HK-2 (cell line): ENCODE measurements around the gene SEMA5A.
"Not testable (repeated sequence)": the region's sequence is repeated elsewhere in the genome, so short reads cannot be mapped to it uniquely, and the experiment has no call there.

Experiments
- DNase-seq: peaks from one replicate; pipeline ENCODE4 v3.0.0-alpha.2; 2018; ENCODE audit not compliant: unreplicated experiment

Gene SEMA5A

GRCh38 chr5:9440517-9440916, 105.4 kb downstream of the SEMA5A start:
- DNase-seq = no peak

DNA sequence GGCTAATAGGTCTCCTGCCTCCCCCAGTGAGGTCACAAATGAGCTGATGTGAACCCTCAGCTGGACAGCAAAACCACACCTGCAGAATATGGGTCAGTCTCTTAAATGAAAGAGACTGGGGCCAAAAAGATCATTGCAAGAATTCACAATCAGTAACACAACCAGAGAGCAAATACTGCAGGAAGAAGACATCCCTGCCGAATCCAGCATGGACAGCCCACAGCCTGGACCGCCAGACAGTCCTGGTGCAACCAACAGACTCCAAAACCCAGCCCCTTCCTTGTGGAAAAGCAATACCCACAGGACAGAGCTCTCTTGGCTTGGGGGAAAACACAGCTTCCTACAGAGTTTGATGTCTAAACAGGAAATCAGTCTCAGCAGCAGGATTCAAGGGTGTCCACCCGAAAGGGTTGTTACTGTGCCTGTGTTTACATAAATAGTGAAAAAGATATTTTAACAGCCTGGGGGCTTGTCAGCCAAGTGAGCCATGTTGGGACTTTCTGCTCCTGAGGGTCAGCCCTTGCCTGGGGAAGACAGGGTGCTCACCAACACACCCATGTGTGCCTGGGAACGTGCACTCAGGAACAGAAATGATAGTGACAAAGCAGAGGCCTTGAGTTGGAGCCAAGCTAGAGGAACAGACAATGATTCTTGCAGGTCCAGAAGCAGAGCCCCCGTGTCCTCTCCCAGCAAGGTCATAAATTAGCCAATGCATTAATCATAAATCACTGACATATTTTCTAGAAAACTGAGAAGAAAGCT, 106.2 kb downstream of the SEMA5A start:
- no peak for DNase-seq

GRCh38 chr5:9438596-9439354, 107.1 kb downstream of the SEMA5A start:
- DNase-seq = no peak

DNA sequence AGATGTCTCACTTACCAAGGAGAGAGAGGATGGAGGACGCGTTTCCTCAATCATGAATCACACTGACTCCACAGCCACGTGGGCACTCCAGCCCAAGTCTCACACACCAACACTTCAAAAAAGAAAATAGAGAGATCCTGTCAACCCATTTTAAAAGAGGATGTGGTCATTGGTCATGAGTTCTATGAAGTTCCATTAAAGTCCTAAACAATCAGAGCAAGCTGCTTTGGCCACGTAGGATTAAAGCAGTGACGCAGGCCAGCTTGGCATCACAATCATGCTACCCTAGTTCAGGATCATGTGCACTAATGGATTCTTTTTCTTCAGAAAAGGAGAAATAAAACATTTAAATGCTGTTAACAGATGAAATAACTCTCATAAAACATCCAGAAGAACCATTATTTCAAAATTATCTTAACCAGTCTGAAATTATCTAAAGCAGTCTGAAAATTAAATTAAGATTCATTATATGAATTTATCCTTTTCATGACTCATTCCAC, 108.1 kb downstream of the SEMA5A start:
- peak; percentile 30 for DNase-seq

- DNase-seq = no peak
Observed at GRCh38 chr5:9431496-9432258, 114.2 kb downstream of the SEMA5A start.

GRCh38 chr5:9431151-9431495, 114.8 kb downstream of the SEMA5A start:
- DNase-seq = no peak

DNA sequence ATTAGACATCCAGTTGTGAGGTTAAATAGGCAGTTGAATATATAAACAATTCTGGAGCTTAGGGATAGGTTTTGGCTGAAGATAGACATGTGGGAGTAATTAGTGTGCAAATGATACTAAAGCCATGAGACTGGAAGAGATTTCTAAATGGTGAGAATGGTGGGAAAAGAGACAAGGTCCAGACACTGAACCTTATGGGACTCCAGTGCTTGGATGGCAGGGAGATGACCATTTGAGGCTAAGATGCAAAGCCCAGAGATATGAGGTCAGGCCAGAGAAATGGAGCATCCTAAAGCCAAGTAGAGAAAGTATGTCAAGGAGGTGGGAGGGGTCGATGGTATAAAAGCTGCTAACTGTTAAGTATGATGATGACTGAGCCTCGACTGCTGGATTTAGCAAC, 115.6 kb downstream of the SEMA5A start:
- DNase-seq = no peak

- no peak for DNase-seq
Observed at GRCh38 chr5:9429691-9430215, 116.1 kb downstream of the SEMA5A start.

DNA sequence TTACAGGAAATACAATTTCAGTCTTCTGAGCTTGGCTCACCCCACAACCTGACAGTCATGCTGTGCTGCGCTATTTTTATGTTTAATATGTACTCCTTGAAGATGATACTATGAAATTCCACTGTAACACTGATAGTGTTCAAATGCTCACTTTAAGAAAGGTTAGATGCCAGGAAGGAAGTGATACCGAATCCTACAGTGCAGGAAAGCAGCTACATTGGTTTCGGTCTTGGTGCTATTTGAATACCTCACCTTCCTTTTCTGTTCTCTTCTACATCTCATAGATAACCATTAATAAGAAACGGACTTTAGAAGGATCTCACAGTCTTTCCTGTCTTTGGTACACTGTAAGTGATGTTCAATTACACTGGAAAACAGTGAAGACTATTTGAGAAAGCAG, 117.6 kb downstream of the SEMA5A start:
- no peak for DNase-seq

DNA sequence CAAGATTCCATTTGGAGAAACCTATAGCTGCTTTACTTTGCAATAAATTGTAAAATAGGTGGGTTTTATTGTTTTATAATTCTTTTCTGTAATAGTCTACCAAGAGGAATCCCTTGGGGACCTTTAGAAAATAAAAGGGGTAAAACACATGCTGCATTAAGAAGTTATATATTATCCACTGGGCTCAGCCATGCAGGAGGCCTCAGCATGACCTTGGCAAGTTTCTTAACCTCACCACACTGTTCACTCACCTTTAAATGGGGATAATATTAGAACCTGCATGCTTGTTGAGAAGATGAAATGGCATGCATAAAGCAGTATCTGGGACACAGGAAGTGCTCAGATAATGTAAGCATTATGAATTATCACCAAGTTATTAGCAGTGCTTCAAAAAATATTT, 120.2 kb downstream of the SEMA5A start:
- no peak for DNase-seq

DNA sequence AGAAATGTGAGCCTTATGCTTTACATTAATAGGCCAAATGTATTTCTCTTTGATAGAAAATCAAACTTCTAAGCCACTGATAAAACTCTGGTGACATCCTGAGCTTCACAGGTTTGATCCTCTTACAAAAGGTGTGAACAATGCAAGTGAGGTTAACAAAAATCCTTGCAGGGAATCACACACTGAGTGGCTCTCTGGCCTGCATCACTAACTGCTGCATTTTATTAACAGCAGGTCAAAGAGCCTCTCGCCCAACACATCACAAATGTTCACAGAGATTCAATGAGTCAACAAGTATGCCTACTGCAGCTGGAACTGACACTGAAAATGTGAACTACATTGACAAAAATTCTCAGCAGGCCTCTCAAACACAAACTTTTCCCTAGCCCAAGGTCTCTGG, 122.3 kb downstream of the SEMA5A start:
- no peak for DNase-seq

- DNase-seq = no peak
Observed at GRCh38 chr5:9421884-9422283, 124.0 kb downstream of the SEMA5A start.

DNA sequence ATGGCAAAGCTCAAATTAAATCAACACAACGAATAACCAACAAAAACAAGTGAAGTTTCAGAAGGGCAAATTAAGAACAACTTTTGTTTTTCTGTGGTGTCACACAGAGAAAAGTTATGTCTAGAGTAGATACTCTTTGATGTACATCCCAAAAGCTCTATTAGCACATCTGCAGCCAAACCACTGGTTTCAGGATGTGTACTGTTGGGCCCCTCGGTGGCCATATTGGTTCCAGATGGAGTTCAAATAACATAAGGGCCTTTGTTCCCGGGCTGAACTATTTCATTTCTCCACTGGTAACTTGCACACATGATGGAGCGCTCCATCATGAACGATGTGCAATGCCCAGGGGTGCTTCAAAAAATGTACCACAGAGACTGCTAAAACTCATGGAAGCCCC, 126.1 kb downstream of the SEMA5A start:
- DNase-seq = no peak

- DNase-seq = no peak
Observed at GRCh38 chr5:9415566-9415965, 130.3 kb downstream of the SEMA5A start.

GRCh38 chr5:9415091-9415490, 130.8 kb downstream of the SEMA5A start:
- no peak for DNase-seq

DNA sequence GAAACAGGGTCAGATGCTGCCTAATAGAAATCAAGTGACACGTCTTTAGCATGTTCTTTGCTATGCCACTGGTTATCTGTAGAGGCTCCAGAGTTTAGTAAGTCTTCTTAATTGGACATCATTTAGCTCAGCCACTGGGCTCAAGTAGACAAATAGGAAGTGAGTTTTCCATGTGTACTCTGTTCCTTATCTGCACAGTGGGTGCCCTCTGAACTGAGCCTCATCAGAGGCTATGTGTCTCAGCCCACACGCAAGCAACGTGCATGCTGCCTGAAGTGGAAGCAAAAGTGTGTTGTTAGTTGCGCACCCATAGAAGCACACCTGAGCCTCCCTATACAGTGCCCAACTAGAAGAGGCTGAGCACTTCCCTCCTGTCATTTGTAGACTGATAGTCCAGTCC, 134.7 kb downstream of the SEMA5A start:
- no peak for DNase-seq

DNA sequence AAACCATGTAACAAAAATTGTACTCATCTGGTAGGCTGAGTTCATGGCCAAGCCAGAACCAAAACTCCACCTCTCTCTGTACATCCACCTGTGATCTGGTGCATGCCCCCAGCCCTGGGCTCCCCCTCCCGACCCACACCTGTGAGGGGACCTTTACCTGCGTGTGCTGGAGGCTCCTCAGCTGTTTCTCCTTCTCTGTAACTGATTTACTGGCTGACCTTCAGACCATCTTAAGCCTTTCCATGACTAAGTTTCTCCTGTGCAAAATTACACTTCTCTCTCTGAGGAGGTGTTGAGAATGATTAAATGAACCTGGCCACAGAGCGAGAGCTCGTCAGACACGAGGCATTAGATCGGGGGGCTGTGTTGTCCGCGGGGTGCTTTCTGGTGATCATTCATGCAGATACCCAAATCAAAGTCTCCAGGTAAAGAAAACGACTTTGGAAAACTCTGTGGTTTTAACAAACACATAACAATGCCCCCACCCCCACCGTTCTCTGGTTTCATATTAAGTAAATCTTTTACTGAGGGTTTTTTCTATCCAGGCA, 136.4 kb downstream of the SEMA5A start:
- DNase-seq = peak; percentile 68

DNA sequence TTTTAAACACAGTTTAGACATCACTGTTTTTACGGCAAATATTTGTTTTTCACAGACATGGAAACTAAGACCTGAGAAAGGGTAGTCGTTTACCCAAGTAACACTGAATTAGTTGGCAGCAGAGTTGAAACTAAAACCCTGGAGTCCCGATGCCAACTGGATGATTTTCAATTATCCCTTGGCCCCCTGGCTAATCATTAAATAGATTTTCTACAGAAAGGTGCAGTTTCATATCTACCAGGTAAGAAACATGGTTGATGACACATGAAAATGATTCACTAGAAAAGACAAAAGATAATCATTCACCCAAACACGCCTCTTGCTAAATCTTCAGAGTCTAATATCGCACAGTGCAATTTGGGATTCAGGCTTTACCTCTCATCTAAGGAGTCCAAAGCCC, 136.9 kb downstream of the SEMA5A start:
- DNase-seq = no peak

DNA sequence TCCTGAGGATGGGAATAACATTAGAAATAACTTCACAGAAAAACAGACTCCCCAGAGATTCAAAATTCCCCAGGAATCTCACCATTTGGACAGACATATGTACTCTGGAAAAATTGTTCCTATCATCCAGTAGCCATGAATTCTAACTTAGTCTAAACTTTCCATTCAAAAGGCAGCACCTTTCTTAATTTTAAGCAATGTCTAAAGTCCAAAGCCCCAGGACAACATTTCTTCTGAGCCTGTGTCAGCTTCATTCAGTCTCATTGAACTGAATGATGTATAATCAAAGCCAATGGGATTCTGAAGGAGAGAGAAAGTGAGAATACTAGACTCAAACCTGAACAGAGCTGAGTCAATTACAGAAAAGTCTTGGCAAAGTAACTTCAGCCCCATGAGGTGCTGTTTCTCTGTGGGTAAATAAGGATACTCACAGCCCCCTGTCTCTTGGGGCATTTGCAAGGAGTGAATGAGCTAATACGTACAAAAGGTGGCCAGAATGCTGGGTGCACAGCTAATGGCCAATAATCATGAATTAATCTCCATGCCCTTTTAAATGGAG, 140.6 kb downstream of the SEMA5A start:
- DNase-seq = no peak

GRCh38 chr5:9401786-9402472, 143.9 kb downstream of the SEMA5A start:
- DNase-seq = no peak

GRCh38 chr5:9399783-9400182, 146.1 kb downstream of the SEMA5A start:
- DNase-seq = not testable (repeated sequence)
